ENCODE data around the gene OR6B2. TPM values are rescaled to one million over a fixed set of nuclear protein-coding genes. Genes with fewer than 3 reads are reported as not detected.

OR6B2 gene
- total RNA-seq = not detected

- H3K4me3 ChIP-seq = no peak within 1 kb of the TSS
- H3K4me1 ChIP-seq = no peaks in the 10 kb centered on the region
- 71% methylated on average over 6 of the region's 6 CpGs for WGBS
- no peak within 1 kb of the TSS for H3K27ac ChIP-seq
- H3K36me3 ChIP-seq = no peaks in the 10 kb centered on the region
- peaks cover 25% of the 10 kb centered on the region for H3K27me3 ChIP-seq
- no peak for DNase-seq (ENCODE audit: low spot score in 2 of 2)
- no peaks in the 10 kb centered on the region for H3K9me3 ChIP-seq
- TF ChIP-seq POLR2AphosphoS5 (IDR thresholded peaks at IDR 0.05) (no peak), EP300 (IDR thresholded peaks at IDR 0.05) (no peak), POLR2A (IDR thresholded peaks at IDR 0.05) (no peak), CTCF (IDR thresholded peaks at IDR 0.05) (no peak)
Observed at GRCh38 chr2:240030379-240031094, at the start of gene OR6B2. Gene OR6B2, minus strand, starts transcription at chr2:240030429. Its CDS starts 0 bp downstream, at chr2:240030429.

- H3K27me3 ChIP-seq = peaks cover 5% of the 10 kb centered on the region
- TF ChIP-seq POLR2AphosphoS5 (IDR thresholded peaks at IDR 0.05) = no peak
- TF ChIP-seq POLR2A (IDR thresholded peaks at IDR 0.05) = no peak
- no peak for TF ChIP-seq CTCF (IDR thresholded peaks at IDR 0.05)
- no peaks in the 10 kb centered on the region for H3K36me3 ChIP-seq
- no peak overlapping the region for H3K27ac ChIP-seq
- no peak for DNase-seq (ENCODE audit: low spot score in 2 of 2)
- no peak overlapping the region for H3K4me3 ChIP-seq
- H3K4me1 ChIP-seq = no peaks in the 10 kb centered on the region
- 42% methylated on average over 2 of the region's 2 CpGs for WGBS
- H3K9me3 ChIP-seq = peaks cover 6% of the 10 kb centered on the region
Observed at GRCh38 chr2:240078631-240079030, 48.4 kb upstream of the OR6B2 start.

- no peaks in the 10 kb centered on the region for H3K36me3 ChIP-seq
- DNase-seq (ENCODE audit: low spot score in 2 of 2) = no peak
- H3K27ac ChIP-seq = no peak overlapping the region
- TF ChIP-seq POLR2AphosphoS5 (IDR thresholded peaks at IDR 0.05) (no peak), CTCF (IDR thresholded peaks at IDR 0.05) (no peak), EP300 (IDR thresholded peaks at IDR 0.05) (no peak)
- H3K4me1 ChIP-seq = no peaks in the 10 kb centered on the region
- H3K27me3 ChIP-seq = peaks cover 5% of the 10 kb centered on the region
- peaks cover 6% of the 10 kb centered on the region for H3K9me3 ChIP-seq
- H3K4me3 ChIP-seq = no peak overlapping the region
Observed at GRCh38 chr2:240077442-240077841, 47.2 kb upstream of the OR6B2 start.

- TF ChIP-seq CTCF (IDR thresholded peaks at IDR 0.05) = no peak
- no peak for TF ChIP-seq POLR2A (IDR thresholded peaks at IDR 0.05)
- no peak for TF ChIP-seq EP300 (IDR thresholded peaks at IDR 0.05)
- no peak for TF ChIP-seq POLR2AphosphoS5 (IDR thresholded peaks at IDR 0.05)
- peaks cover 6% of the 10 kb centered on the region for H3K9me3 ChIP-seq
- no peak for DNase-seq (ENCODE audit: low spot score in 2 of 2)
- no peaks in the 10 kb centered on the region for H3K4me1 ChIP-seq
- H3K27me3 ChIP-seq = peaks cover 5% of the 10 kb centered on the region
- H3K36me3 ChIP-seq = no peaks in the 10 kb centered on the region
- no peak overlapping the region for H3K4me3 ChIP-seq
- WGBS = 49% methylated on average over 5 of the region's 5 CpGs
- no peak overlapping the region for H3K27ac ChIP-seq
Observed at GRCh38 chr2:240074545-240074944, 44.3 kb upstream of the OR6B2 start.

- H3K27me3 ChIP-seq = peaks cover 5% of the 10 kb centered on the region
- H3K4me1 ChIP-seq = no peaks in the 10 kb centered on the region
- H3K27ac ChIP-seq = no peak overlapping the region
- H3K4me3 ChIP-seq = no peak overlapping the region
- 89% methylated on average over 3 of the region's 3 CpGs for WGBS
- no peak for DNase-seq (ENCODE audit: low spot score in 2 of 2)
- TF ChIP-seq POLR2AphosphoS5 (IDR thresholded peaks at IDR 0.05) (no peak), EP300 (IDR thresholded peaks at IDR 0.05) (no peak), CTCF (IDR thresholded peaks at IDR 0.05) (no peak)
- H3K9me3 ChIP-seq = no peaks in the 10 kb centered on the region
- H3K36me3 ChIP-seq = no peaks in the 10 kb centered on the region
Observed at GRCh38 chr2:240070907-240071306, 40.7 kb upstream of the OR6B2 start.
